Ishikawa (cell line): ENCODE results near the gene ST6GALNAC3.

Experiments used
- CEBPB ChIP-seq: IDR thresholded peaks from 2 replicates; pipeline ENCODE4 v1.6.1; 2012
- CREB1 ChIP-seq: IDR thresholded peaks from 2 replicates; pipeline ENCODE4 v1.6.1; 2012; ENCODE audit warnings: low read depth
- EGR1 ChIP-seq: IDR thresholded peaks from 2 replicates; pipeline ENCODE4 v1.6.1; 2012
- EP300 ChIP-seq: IDR thresholded peaks from 2 replicates; pipeline ENCODE4 v1.6.1; 2012; ENCODE audit warnings: borderline replicate concordance
- FOXM1 ChIP-seq: IDR thresholded peaks from 2 replicates; pipeline ENCODE4 v1.6.1; 2012; ENCODE audit warnings: low read depth, borderline replicate concordance
- NFIC ChIP-seq: IDR thresholded peaks from 2 replicates; pipeline ENCODE4 v1.6.1; 2012
- RAD21 ChIP-seq: IDR thresholded peaks from 2 replicates; pipeline ENCODE4 v1.6.1; 2012; ENCODE audit warnings: low read depth
- TAF1 ChIP-seq: IDR thresholded peaks from 2 replicates; pipeline ENCODE4 v1.6.1; 2012; ENCODE audit warnings: low read depth, mild to moderate bottlenecking
- TCF12 ChIP-seq: IDR thresholded peaks from 2 replicates; pipeline ENCODE4 v1.6.1; 2012; ENCODE audit warnings: low read depth
- TEAD4 ChIP-seq: IDR thresholded peaks from 2 replicates; pipeline ENCODE4 v1.6.1; 2012
- YY1 ChIP-seq: IDR thresholded peaks from 2 replicates; pipeline ENCODE4 v1.6.1; 2012; ENCODE audit warnings: low read depth
- ZBTB7A ChIP-seq: IDR thresholded peaks from 2 replicates; pipeline ENCODE4 v1.6.1; 2012; ENCODE audit warnings: low read depth
- TF ChIP-seq, protein P1 (sequence below): IDR thresholded peaks from 2 replicates; pipeline ENCODE4 v1.6.1; 2012
- TF ChIP-seq, protein P2 (sequence below): IDR thresholded peaks from 2 replicates; pipeline ENCODE4 v1.6.1; 2012; ENCODE audit warnings: low read depth, mild to moderate bottlenecking
- TF ChIP-seq, protein P3 (sequence below): IDR thresholded peaks from 2 replicates; pipeline ENCODE4 v1.6.1; 2012

ST6GALNAC3 gene

DNA sequence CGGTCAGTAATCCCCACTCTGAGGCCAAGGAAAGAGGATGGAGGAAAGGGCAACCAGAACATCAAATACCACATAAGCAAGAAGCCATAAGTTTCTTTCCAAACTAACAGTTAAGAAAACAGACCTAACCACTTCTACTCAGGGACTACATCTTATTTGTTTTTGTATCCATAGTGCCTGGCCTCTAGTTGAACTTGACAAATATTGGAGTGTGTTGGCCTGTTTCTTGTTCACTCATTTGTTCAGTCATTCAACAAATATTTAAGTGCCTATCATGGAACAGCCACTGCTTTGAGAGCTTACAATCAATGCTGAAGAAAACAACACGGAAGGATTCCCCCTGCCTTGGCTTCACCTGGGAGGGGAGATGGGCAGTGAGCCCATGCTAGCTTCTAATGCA, 69.7 kb downstream of the ST6GALNAC3 start:
- TF ChIP-seq CREB1 (no peak), RAD21 (no peak), TCF12 (no peak), CEBPB (no peak), TAF1 (no peak), NFIC (no peak), YY1 (no peak), FOXM1 (no peak), ZBTB7A (no peak), EGR1 (no peak), EP300 (no peak), TEAD4 (no peak)
- TF ChIP-seq, protein P1, sequence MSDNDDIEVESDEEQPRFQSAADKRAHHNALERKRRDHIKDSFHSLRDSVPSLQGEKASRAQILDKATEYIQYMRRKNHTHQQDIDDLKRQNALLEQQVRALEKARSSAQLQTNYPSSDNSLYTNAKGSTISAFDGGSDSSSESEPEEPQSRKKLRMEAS: no peak
- TF ChIP-seq, protein P2, sequence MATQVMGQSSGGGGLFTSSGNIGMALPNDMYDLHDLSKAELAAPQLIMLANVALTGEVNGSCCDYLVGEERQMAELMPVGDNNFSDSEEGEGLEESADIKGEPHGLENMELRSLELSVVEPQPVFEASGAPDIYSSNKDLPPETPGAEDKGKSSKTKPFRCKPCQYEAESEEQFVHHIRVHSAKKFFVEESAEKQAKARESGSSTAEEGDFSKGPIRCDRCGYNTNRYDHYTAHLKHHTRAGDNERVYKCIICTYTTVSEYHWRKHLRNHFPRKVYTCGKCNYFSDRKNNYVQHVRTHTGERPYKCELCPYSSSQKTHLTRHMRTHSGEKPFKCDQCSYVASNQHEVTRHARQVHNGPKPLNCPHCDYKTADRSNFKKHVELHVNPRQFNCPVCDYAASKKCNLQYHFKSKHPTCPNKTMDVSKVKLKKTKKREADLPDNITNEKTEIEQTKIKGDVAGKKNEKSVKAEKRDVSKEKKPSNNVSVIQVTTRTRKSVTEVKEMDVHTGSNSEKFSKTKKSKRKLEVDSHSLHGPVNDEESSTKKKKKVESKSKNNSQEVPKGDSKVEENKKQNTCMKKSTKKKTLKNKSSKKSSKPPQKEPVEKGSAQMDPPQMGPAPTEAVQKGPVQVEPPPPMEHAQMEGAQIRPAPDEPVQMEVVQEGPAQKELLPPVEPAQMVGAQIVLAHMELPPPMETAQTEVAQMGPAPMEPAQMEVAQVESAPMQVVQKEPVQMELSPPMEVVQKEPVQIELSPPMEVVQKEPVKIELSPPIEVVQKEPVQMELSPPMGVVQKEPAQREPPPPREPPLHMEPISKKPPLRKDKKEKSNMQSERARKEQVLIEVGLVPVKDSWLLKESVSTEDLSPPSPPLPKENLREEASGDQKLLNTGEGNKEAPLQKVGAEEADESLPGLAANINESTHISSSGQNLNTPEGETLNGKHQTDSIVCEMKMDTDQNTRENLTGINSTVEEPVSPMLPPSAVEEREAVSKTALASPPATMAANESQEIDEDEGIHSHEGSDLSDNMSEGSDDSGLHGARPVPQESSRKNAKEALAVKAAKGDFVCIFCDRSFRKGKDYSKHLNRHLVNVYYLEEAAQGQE: no peak
- TF ChIP-seq, protein P3, sequence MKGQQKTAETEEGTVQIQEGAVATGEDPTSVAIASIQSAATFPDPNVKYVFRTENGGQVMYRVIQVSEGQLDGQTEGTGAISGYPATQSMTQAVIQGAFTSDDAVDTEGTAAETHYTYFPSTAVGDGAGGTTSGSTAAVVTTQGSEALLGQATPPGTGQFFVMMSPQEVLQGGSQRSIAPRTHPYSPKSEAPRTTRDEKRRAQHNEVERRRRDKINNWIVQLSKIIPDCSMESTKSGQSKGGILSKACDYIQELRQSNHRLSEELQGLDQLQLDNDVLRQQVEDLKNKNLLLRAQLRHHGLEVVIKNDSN: no peak

DNA sequence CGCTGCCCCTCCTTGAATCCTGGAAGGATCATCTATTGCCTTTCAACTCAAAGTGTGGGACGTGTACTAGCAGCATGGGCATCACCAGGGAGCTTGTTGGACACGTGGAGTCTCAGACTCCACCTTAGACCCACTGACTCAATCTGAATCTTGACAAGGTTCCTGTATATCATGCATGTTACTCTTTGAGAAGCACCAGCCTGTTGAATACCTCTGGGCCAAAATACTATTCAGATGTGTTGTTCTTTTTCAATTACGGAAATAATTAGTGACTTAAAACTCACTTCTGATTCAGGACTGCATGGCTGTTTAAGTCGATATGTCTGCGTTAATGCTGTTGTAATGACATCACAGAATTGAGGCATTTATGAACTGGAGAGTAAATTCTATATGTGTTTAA, 70.8 kb downstream of the ST6GALNAC3 start:
- no peak for TF ChIP-seq TCF12

DNA sequence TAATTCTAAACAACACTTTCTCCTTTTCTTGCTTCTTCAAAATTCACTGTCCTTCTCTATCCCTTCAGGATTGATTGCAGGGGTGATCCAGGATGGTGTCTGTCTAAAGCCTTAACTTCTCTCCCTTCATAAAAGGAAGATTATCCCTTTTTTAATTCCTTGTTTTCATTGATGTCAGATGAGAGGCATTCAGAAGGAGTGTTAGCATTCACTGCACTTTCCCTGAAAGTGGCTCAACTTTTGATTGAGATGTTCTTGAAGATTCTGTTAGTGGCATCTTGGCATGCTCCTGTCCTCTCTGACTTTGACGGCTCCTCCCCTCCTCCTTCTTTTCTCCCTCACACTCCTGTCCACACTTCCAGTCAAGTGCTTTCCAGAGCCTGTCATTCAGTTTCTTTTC, 71.6 kb downstream of the ST6GALNAC3 start:
- TF ChIP-seq YY1: no peak
- TF ChIP-seq RAD21: no peak
- TF ChIP-seq, protein P2: no peak
- no peak for TF ChIP-seq NFIC

DNA sequence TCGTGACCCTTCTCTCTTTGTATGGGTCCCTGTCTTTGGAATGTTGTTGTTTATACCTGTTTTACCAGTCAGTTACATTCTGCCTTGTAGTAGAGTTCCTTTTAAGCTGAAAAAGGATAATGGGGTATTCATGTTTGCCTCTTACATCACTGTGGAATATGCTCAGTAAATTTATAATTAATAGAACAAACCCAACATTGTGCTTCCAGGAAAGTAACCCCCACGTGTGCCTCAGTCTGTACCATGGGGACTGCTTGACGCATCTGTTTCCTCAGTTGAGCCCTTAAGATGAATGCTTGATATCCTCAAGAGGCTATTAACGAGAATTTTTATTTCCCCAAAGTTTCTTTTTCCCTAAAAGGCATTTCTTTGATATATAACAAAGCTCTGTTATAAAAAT, 73.4 kb downstream of the ST6GALNAC3 start:
- TF ChIP-seq TAF1 (no peak), FOXM1 (no peak), CEBPB (no peak), CREB1 (no peak), EGR1 (no peak), EP300 (no peak), TEAD4 (no peak), RAD21 (no peak), ZBTB7A (no peak), TCF12 (no peak), NFIC (no peak), YY1 (no peak)
- TF ChIP-seq, protein P1: no peak
- TF ChIP-seq, protein P2: no peak
- TF ChIP-seq, protein P3: no peak

DNA sequence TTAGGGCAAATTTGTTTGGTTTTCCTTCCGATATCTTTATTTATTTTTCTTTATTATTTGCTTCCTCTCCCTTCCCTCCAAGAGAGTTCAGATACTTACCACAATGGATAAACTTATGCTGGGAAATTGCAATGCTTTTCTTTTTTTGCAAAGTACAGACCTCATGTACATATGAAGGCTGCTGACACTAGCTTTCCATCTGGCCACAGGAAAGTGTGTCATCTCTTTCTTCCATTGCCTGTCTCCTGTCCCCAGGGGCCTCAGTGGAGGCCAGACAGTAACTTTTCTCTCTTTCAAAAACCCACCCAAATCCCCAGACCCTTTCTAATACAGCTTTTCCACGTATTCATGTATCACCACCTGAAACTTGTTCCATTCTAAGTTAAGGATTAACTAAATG, 73.9 kb downstream of the ST6GALNAC3 start:
- TF ChIP-seq, protein P3: no peak
- TF ChIP-seq, protein P2: no peak
- TF ChIP-seq CEBPB: no peak
- TF ChIP-seq TCF12: no peak
- no peak for TF ChIP-seq YY1
- TF ChIP-seq, protein P1: no peak
- TF ChIP-seq RAD21: no peak
